GM12878 (cell line): Measurements from ENCODE around the gene TAS2R41. TPM values are rescaled to one million over a fixed set of nuclear protein-coding genes. Genes with fewer than 3 reads are reported as not detected.

Source experiments
- ATAC-seq: fragments of 200-7000 bp; cut with Tn5 transposase; 3 replicates; pipeline ENCODE4 v1.9.1; 2020; ENCODE audit warnings: mild to moderate bottlenecking, moderate library complexity
- BruUV-seq: library from RNA; stranded (reverse); fragments of 400-500 nt; replicated peaks from 2 replicates; lab custom pipeline; 2021; lab: Mats Ljungman, UMichigan
- CTCF ChIA-PET: fragments of 300-600 bp; sonication (Branson Sonifier 250); formaldehyde crosslinking; extraction: SDS; loops from one replicate; lab custom pipeline; 2021; ENCODE audit warnings: inconsistent platforms; lab: Yijun Ruan, JAX
- POLR2A ChIA-PET: fragments of 350-600 bp; formaldehyde crosslinking; extraction: SDS; loops from one replicate; lab custom pipeline; 2021; ENCODE audit warnings: inconsistent platforms; lab: Charles Lee
- RAD21 ChIA-PET: fragments of 300-600 bp; sonication (Branson Sonifier 250); formaldehyde crosslinking; loops from one replicate; lab custom pipeline; 2023; ENCODE audit warnings: antibody characterized with exemption; ENCODE audit not compliant: unreplicated experiment; lab: Charles Lee
- SMC1A ChIA-PET: fragments of 300-600 bp; sonication (Branson Sonifier 250); formaldehyde crosslinking; loops from one replicate; lab custom pipeline; 2023; ENCODE audit not compliant: unreplicated experiment, uncharacterized antibody; lab: Charles Lee
- DNase-seq: peaks from one replicate; pipeline ENCODE4 v3.0.0-alpha.2; 2011; ENCODE audit warnings: low read depth, low spot score
- FAIRE-seq: peaks from 3 replicates; lab custom pipeline; 2011; peaks lifted over from hg19 to GRCh38; lab: Jason Lieb, UNC
- H2AFZ ChIP-seq: 2 replicates; pipeline ENCODE4 v1.6.0; 2011; ENCODE audit warnings: low read depth, low read length, control low read depth; ENCODE audit not compliant: control insufficient read depth
- H3K27ac ChIP-seq: 2 replicates; pipeline ENCODE4 v1.5.1; 2011; ENCODE audit warnings: control low read depth; ENCODE audit not compliant: control insufficient read depth, insufficient read depth
- H3K27me3 ChIP-seq, 2 experiments: replicated peaks in 1 of 2; 2 replicates each; pipeline versions ENCODE4 v1.6.0 to v1.6.1; 2011; ENCODE audit warnings: low read length in 1 of 2; ENCODE audit not compliant: control insufficient read depth in 2 of 2, insufficient read depth in 2 of 2
- H3K36me3 ChIP-seq, 2 experiments: 2 replicates each; pipeline ENCODE4 v1.5.1; 2011; ENCODE audit warnings: low read length in 1 of 2; ENCODE audit not compliant: control insufficient read depth in 2 of 2, insufficient read depth in 2 of 2
- H3K4me1 ChIP-seq: 2 replicates; pipeline ENCODE4 v1.6.1; 2011; ENCODE audit warnings: mild to moderate bottlenecking, low read length, moderate library complexity, mixed read lengths; ENCODE audit not compliant: control insufficient read depth, insufficient read depth
- H3K4me2 ChIP-seq: 2 replicates; pipeline ENCODE4 v1.6.0; 2011; ENCODE audit warnings: control low read depth; ENCODE audit not compliant: control insufficient read depth, insufficient read depth
- H3K4me3 ChIP-seq: fragments of 200-600 bp; sonication (generic); 2 replicates; pipeline ENCODE4 v1.5.1; 2016
- H3K79me2 ChIP-seq: 2 replicates; pipeline ENCODE4 v1.6.0; 2011; ENCODE audit warnings: low read length; ENCODE audit not compliant: control insufficient read depth, insufficient read depth
- H3K9ac ChIP-seq: 2 replicates; pipeline ENCODE4 v1.8.0; 2011; ENCODE audit warnings: low read length, control low read depth, mixed read lengths; ENCODE audit not compliant: control insufficient read depth, insufficient read depth
- H3K9me3 ChIP-seq: replicated peaks from 3 replicates; pipeline ENCODE4 v1.5.1; 2011; ENCODE audit warnings: mild to moderate bottlenecking, low read length; ENCODE audit not compliant: control insufficient read depth, insufficient read depth
- H4K20me1 ChIP-seq: 2 replicates; pipeline ENCODE4 v1.6.0; 2011; ENCODE audit not compliant: control insufficient read depth, insufficient read depth
- ATF7 ChIP-seq: fragments of 450-650 bp; IDR thresholded peaks from 2 replicates; pipeline ENCODE4 v1.6.1; 2016; ENCODE audit warnings: low read depth, mild to moderate bottlenecking
- CEBPB ChIP-seq, 2 experiments: fragments of 150-350 bp in 1 of 2; IDR thresholded peaks; 2 replicates each; pipeline ENCODE4 v1.6.1; 2012 to 2014; ENCODE audit warnings: low read depth in 2 of 2, low read length in 2 of 2, borderline replicate concordance in 1 of 2, inconsistent platforms in 1 of 2
- ETV6 ChIP-seq, 2 experiments: fragments of 450-650 bp in 1 of 2; IDR thresholded peaks in 1 of 2; conservative IDR thresholded peaks in 1 of 2; 2 replicates each; pipeline ENCODE4 v1.6.1; 2014; ENCODE audit warnings: antibody characterized with exemption in 1 of 2, borderline replicate concordance in 1 of 2, low read depth in 1 of 2, mild to moderate bottlenecking in 1 of 2, moderate library complexity in 1 of 2
- HDAC2 ChIP-seq: fragments of 200-600 bp; sonication (generic); IDR thresholded peaks from 2 replicates; pipeline ENCODE4 v1.6.1; 2017
- HDGF ChIP-seq: fragments of 450-650 bp; IDR thresholded peaks from 2 replicates; pipeline ENCODE4 v1.6.1; 2016; ENCODE audit warnings: antibody characterized with exemption
- IKZF2 ChIP-seq, 2 experiments: fragments of 450-650 bp; IDR thresholded peaks; 2 replicates each; pipeline ENCODE4 v1.6.1; 2017; ENCODE audit warnings: mild to moderate bottlenecking in 2 of 2, moderate library complexity in 2 of 2
- KAT2A ChIP-seq: conservative IDR thresholded peaks from 2 replicates; pipeline ENCODE4 v1.6.1; 2011; ENCODE audit warnings: low read depth, low read length; ENCODE audit not compliant: control insufficient read depth
- LARP7 ChIP-seq: fragments of 450-650 bp; IDR thresholded peaks from 2 replicates; pipeline ENCODE4 v1.6.1; 2017; ENCODE audit warnings: mild to moderate bottlenecking
- NR2C1 ChIP-seq: fragments of 450-650 bp; IDR thresholded peaks from 2 replicates; pipeline ENCODE4 v1.6.1; 2017; ENCODE audit warnings: antibody characterized with exemption, mild to moderate bottlenecking, moderate library complexity
- POLR2AphosphoS2 ChIP-seq: IDR thresholded peaks from 2 replicates; pipeline ENCODE4 v1.6.1; 2011; ENCODE audit warnings: low read depth, mild to moderate bottlenecking, low read length, improper control_type of control experiment, moderate library complexity
- POLR2AphosphoS5 ChIP-seq: IDR thresholded peaks from 2 replicates; pipeline ENCODE4 v1.6.1; 2011; ENCODE audit warnings: mild to moderate bottlenecking, low read length, inconsistent platforms
- POU2F2 ChIP-seq: IDR thresholded peaks from 3 replicates; pipeline ENCODE4 v1.6.1; 2011; ENCODE audit warnings: low read depth, mild to moderate bottlenecking, low read length, borderline replicate concordance
- RAD21 ChIP-seq: IDR thresholded peaks from 2 replicates; pipeline ENCODE4 v1.6.1; 2011; ENCODE audit warnings: mild to moderate bottlenecking, low read depth, low read length, moderate library complexity; ENCODE audit not compliant: insufficient read depth
- ZNF384 ChIP-seq: IDR thresholded peaks from 2 replicates; pipeline ENCODE4 v1.6.1; 2012; ENCODE audit warnings: low read depth, mild to moderate bottlenecking, low read length, improper control_type of control experiment, borderline replicate concordance
- WGBS: methylation state at CpG from one replicate; pipeline ENCODE4 v1.1.6; 2016; ENCODE audit warnings: low lambda C conversion rate; ENCODE audit not compliant: insufficient replicate concordance, insufficient coverage; ENCODE audit errors: missing lambda C conversion rate; 5-methylcytosine and 5-hydroxymethylcytosine counted together
- in situ Hi-C: fragments of 300-500 bp; cut with MboI; formaldehyde crosslinking; loops from 9 replicates; pipeline ENCODE4 v1.14.3; 2018; ENCODE audit warnings: mixed read lengths
- intact Hi-C: fragments of 100-400 bp; cut with micrococcal nuclease; formaldehyde crosslinking; loops from one replicate; pipeline ENCODE4 v1.14.2; 2022; ENCODE audit not compliant: unreplicated experiment
- polyA plus RNA-seq, 11 experiments: library from polyadenylated mRNA; depleted of rRNA in 4 of 11; unstranded in 6 of 11; stranded (reverse) in 5 of 11; fragments of >200 nt; fragmentation: Nextera tagmentation in 4 of 11; fragmentation: Illumina TruSeq in 1 of 11; extraction: Ambion mirVana in 4 of 11; extraction: Trizol in 1 of 11; gene quantifications; 1 replicate in 1 of 11; 2 replicates in 10 of 11; pipeline versions ENCODE4 v1.2.1 to v1.2.3, GENCODE V29; 2011 to 2016; ENCODE audit warnings: inconsistent platforms in 2 of 11, missing spikeins in 2 of 11, low read depth in 1 of 11
- total RNA-seq, 4 experiments: library from RNA; depleted of rRNA in 3 of 4; stranded (reverse); fragments of >200 nt in 3 of 4; fragmentation: Illumina TruSeq in 1 of 4; extraction: Trizol in 1 of 4; gene quantifications; 2 replicates each; pipeline versions ENCODE4 v1.2.1 to v1.2.3, GENCODE V29; 2013 to 2021
- TF ChIP-seq, protein P1 (sequence below): fragments of 450-650 bp; IDR thresholded peaks from 2 replicates; pipeline ENCODE4 v1.6.1; 2018; ENCODE audit warnings: borderline replicate concordance, mild to moderate bottlenecking; ENCODE audit not compliant: partially characterized antibody
- TF ChIP-seq, protein P2 (sequence below): fragments of 150-350 bp; IDR thresholded peaks from 2 replicates; pipeline ENCODE4 v1.6.1; 2014; ENCODE audit warnings: mild to moderate bottlenecking, low read depth, low read length

The TAS2R41 gene
- total and polyA plus RNA-seq, 10 of the 15 experiments (the other 5 are each of a cell fraction or from before 2014, with no cell fraction given): not detected

DNA sequence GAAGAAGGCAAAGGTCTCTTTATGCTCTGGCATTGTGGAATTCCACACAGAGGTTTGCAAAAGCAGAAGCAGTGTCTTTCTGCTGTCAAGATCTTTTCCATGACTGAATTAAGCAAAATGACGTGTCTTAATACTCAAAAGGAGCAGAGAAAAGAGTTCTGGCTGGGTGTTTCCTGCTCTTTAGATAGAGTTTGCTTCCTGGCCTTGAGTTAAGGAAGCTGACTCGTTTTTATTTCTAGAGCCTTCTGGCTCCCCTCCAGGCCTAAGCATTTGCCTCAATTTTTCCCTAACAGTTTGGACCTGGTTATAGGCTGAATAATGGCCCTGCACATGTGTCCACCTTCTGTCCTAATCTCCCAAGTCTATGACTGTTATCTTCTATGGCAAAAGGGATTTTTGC, 21.6 kb downstream of the TAS2R41 start:
- intact Hi-C loops (no loop called here), in situ Hi-C loops (no loop called here)
- no peak for ATAC-seq
- Histone ChIP-seq H4K20me1 (no peaks in the 10 kb centered on the region), H3K4me1 (no peaks in the 10 kb centered on the region), H2AFZ (no peak overlapping the region), H3K4me2 (no peak overlapping the region)
- POLR2A ChIA-PET: no interaction called here
- RAD21 ChIA-PET: no interaction called here
- TF ChIP-seq HDAC2: no peak
- no peak for TF ChIP-seq ETV6 (conservative IDR thresholded peaks at IDR 0.05 in 1 of 2, IDR thresholded peaks at IDR 0.05 in 1 of 2; ENCODE audit: borderline replicate concordance in 1 of 2, low read depth in 1 of 2)
- TF ChIP-seq KAT2A: no peak
- TF ChIP-seq RAD21: no peak
- no peak for TF ChIP-seq CEBPB (IDR thresholded peaks at IDR 0.05; ENCODE audit: borderline replicate concordance in 1 of 2, low read depth in 2 of 2, low read length in 2 of 2)
- TF ChIP-seq POLR2AphosphoS2: no peak
- TF ChIP-seq IKZF2 (IDR thresholded peaks at IDR 0.05): no peak
- no peak for TF ChIP-seq POU2F2
- TF ChIP-seq ATF7: no peak
- no peak for TF ChIP-seq NR2C1
- no peak for TF ChIP-seq LARP7
- TF ChIP-seq, protein P1, sequence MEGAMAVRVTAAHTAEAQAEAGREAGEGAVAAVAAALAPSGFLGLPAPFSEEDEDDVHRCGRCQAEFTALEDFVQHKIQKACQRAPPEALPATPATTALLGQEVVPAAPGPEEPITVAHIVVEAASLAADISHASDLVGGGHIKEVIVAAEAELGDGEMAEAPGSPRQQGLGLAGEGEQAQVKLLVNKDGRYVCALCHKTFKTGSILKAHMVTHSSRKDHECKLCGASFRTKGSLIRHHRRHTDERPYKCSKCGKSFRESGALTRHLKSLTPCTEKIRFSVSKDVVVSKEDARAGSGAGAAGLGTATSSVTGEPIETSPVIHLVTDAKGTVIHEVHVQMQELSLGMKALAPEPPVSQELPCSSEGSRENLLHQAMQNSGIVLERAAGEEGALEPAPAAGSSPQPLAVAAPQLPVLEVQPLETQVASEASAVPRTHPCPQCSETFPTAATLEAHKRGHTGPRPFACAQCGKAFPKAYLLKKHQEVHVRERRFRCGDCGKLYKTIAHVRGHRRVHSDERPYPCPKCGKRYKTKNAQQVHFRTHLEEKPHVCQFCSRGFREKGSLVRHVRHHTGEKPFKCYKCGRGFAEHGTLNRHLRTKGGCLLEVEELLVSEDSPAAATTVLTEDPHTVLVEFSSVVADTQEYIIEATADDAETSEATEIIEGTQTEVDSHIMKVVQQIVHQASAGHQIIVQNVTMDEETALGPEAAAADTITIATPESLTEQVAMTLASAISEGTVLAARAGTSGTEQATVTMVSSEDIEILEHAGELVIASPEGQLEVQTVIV: no peak
- TF ChIP-seq POLR2AphosphoS5: no peak
- TF ChIP-seq, protein P2, sequence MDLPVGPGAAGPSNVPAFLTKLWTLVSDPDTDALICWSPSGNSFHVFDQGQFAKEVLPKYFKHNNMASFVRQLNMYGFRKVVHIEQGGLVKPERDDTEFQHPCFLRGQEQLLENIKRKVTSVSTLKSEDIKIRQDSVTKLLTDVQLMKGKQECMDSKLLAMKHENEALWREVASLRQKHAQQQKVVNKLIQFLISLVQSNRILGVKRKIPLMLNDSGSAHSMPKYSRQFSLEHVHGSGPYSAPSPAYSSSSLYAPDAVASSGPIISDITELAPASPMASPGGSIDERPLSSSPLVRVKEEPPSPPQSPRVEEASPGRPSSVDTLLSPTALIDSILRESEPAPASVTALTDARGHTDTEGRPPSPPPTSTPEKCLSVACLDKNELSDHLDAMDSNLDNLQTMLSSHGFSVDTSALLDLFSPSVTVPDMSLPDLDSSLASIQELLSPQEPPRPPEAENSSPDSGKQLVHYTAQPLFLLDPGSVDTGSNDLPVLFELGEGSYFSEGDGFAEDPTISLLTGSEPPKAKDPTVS: no peak
- no peak for TF ChIP-seq ZNF384
- no peak for TF ChIP-seq HDGF
- TF ChIP-seq, all 136 proteins: peak for 0
- Histone ChIP-seq H3K36me3 (no peaks in the 10 kb centered on the region), H3K27ac (no peak overlapping the region), H3K4me3 (no peak overlapping the region), H3K9me3 (no peaks in the 10 kb centered on the region), H3K27me3 (no peaks in the 10 kb centered on the region; a peak in 2 of 4 replicates), H3K9ac (no peak overlapping the region), H3K79me2 (no peaks in the 10 kb centered on the region)
- WGBS: 0% methylated on average over 2 of the region's 2 CpGs
- FAIRE-seq: no peak
- BruUV-seq: no TSS peak
- ChIA-PET CTCF (no interaction called here), SMC1A (interaction anchor here (1.7 kb wide), 1 partner anchor 9 kb away, joined by 7 read pairs; no protein-coding TSS in a partner anchor)
- no peak for DNase-seq
